OCI-LY1 (cell line): Measurements from ENCODE around the gene IL6R.

Experiments used
- H2AFZ ChIP-seq: fragments of 200-600 bp; sonication (generic), shearing (Covaris generic); 2 replicates; pipeline ENCODE4 v1.6.0; 2014; ENCODE audit warnings: antibody characterized with exemption, mild to moderate bottlenecking, low read length
- H3F3A ChIP-seq: fragments of 200-600 bp; sonication (generic), shearing (Covaris generic); 2 replicates; pipeline ENCODE4 v1.6.0; 2014; ENCODE audit warnings: mild to moderate bottlenecking, antibody characterized with exemption, low read length, moderate library complexity; ENCODE audit not compliant: insufficient read depth
- H3K27ac ChIP-seq: fragments of 200-600 bp; sonication (generic); 2 replicates; pipeline ENCODE4 v1.5.1; 2014; ENCODE audit warnings: low read length, mixed run types, mild to moderate bottlenecking, low read depth; ENCODE audit not compliant: poor library complexity, severe bottlenecking
- H3K27me3 ChIP-seq: fragments of 200-600 bp; sonication (generic); 2 replicates; pipeline ENCODE4 v1.6.0; 2014; ENCODE audit warnings: antibody characterized with exemption, mild to moderate bottlenecking, low read length, moderate library complexity; ENCODE audit not compliant: insufficient read depth
- H3K36me3 ChIP-seq: fragments of 200-600 bp; sonication (generic); 2 replicates; pipeline ENCODE4 v1.6.1; 2014; ENCODE audit warnings: mild to moderate bottlenecking, antibody characterized with exemption, low read length, moderate library complexity, mixed read lengths; ENCODE audit not compliant: insufficient read depth
- H3K4me1 ChIP-seq: fragments of 200-600 bp; sonication (generic); 2 replicates; pipeline ENCODE4 v1.5.1; 2014; ENCODE audit warnings: mild to moderate bottlenecking, low read length, moderate library complexity; ENCODE audit not compliant: insufficient read depth, severe bottlenecking
- H3K4me2 ChIP-seq: fragments of 200-600 bp; sonication (generic), shearing (Covaris generic); 2 replicates; pipeline ENCODE4 v1.6.1; 2014; ENCODE audit warnings: low read length
- H3K4me3 ChIP-seq: fragments of 200-600 bp; sonication (generic); 2 replicates; pipeline ENCODE4 v1.5.1; 2014; ENCODE audit warnings: low read length, low read depth, mild to moderate bottlenecking, mixed read lengths; ENCODE audit not compliant: poor library complexity, severe bottlenecking
- H3K79me2 ChIP-seq: fragments of 200-600 bp; shearing (Covaris generic); 2 replicates; pipeline ENCODE4 v1.6.1; 2016; ENCODE audit warnings: mixed run types, low read length, mixed read lengths; ENCODE audit not compliant: insufficient read depth
- H3K9ac ChIP-seq: fragments of 200-600 bp; sonication (generic), shearing (Covaris generic); 2 replicates; pipeline ENCODE4 v1.6.1; 2014; ENCODE audit warnings: mild to moderate bottlenecking, low read length, mixed read lengths
- H3K9me2 ChIP-seq: fragments of 200-600 bp; sonication (generic), shearing (Covaris generic); 2 replicates; pipeline ENCODE4 v1.6.1; 2014; ENCODE audit warnings: low read depth, mild to moderate bottlenecking, low read length, mixed read lengths
- H3K9me3 ChIP-seq: fragments of 200-600 bp; shearing (Covaris generic); 2 replicates; pipeline ENCODE4 v1.6.1; 2014; ENCODE audit warnings: low read length, mixed read lengths
- H4K20me1 ChIP-seq: fragments of 200-600 bp; sonication (generic), shearing (Covaris generic); 2 replicates; pipeline ENCODE4 v1.6.0; 2016; ENCODE audit warnings: mild to moderate bottlenecking, low read length; ENCODE audit not compliant: insufficient read depth
- CTCF ChIP-seq: fragments of 200-600 bp; sonication (generic), shearing (Covaris generic); IDR thresholded peaks from 2 replicates; pipeline ENCODE4 v1.5.1; 2017; ENCODE audit warnings: mild to moderate bottlenecking, antibody characterized with exemption, low read length, moderate library complexity, mixed read lengths
- EZH2 ChIP-seq: fragments of 200-600 bp; sonication (generic), shearing (Covaris generic); IDR thresholded peaks from 2 replicates; pipeline ENCODE4 v1.8.0; 2017; ENCODE audit warnings: borderline replicate concordance, mixed run types, mild to moderate bottlenecking, antibody characterized with exemption, low read length, moderate library complexity, mixed read lengths

The IL6R gene

GRCh38 chr1:154410185-154410827 is 5.2 kb downstream of the IL6R start:
- TF ChIP-seq EZH2, result no peak
- Histone ChIP-seq H2AFZ (no peak overlapping the region), H3K27ac (no peak overlapping the region), H3F3A (no peaks in the 10 kb centered on the region), H3K4me1 (peaks cover 7% of the 10 kb centered on the region), H4K20me1 (no peaks in the 10 kb centered on the region), H3K9me2 (no peaks in the 10 kb centered on the region), H3K9ac (no peak overlapping the region), H3K79me2 (no peaks in the 10 kb centered on the region), H3K4me2 (no peak overlapping the region), H3K27me3 (peaks cover 12% of the 10 kb centered on the region), H3K36me3 (no peaks in the 10 kb centered on the region), H3K4me3 (no peak overlapping the region), H3K9me3 (no peaks in the 10 kb centered on the region)

GRCh38 chr1:154411525-154411924 is 6.4 kb downstream of the IL6R start:
- H3K9ac ChIP-seq, result no peak overlapping the region
- no peaks in the 10 kb centered on the region for H3K79me2 ChIP-seq
- no peaks in the 10 kb centered on the region for H3K4me1 ChIP-seq
- H4K20me1 ChIP-seq, result no peaks in the 10 kb centered on the region
- H3K4me2 ChIP-seq, result no peak overlapping the region
- no peaks in the 10 kb centered on the region for H3F3A ChIP-seq
- no peaks in the 10 kb centered on the region for H3K9me3 ChIP-seq
- H3K27me3 ChIP-seq, result peaks cover 4% of the 10 kb centered on the region
- H3K27ac ChIP-seq, result no peak overlapping the region
- H3K4me3 ChIP-seq, result no peak overlapping the region
- TF ChIP-seq EZH2 (no peak), CTCF (no peak)
- H3K36me3 ChIP-seq, result no peaks in the 10 kb centered on the region
- no peak overlapping the region for H2AFZ ChIP-seq
- no peaks in the 10 kb centered on the region for H3K9me2 ChIP-seq

DNA sequence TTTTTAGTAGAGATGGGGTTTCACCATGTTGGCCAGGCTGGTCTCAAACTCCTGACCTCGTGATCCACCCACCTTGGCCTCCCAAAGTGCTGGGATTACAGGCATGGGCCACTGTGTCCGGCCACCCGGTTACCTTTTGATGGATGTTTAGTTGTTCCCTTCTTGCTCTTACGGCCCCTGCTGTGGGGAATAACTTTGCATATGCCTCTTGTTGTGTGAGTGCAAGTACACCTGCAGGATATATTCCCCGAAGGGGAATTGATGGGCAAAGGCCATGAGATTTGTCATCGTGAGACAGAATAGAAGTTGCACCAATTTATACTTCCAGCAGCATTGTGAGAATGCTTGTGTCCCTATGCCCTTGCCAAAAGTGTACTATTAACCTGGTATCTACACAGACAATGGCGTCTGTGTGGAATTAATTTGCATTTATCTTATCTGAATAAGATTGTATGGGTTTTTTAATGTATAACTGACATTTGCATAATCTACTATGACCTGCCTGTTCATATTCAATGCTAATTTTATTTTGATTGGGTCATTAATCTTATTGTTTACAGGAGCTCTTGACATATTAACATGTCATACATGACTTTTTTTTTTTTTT is 8.1 kb downstream of the IL6R start:
- H3K27ac ChIP-seq, result no peak overlapping the region
- no peak overlapping the region for H3K4me3 ChIP-seq
- H3F3A ChIP-seq, result no peaks in the 10 kb centered on the region
- no peaks in the 10 kb centered on the region for H3K9me2 ChIP-seq
- H3K4me1 ChIP-seq, result no peaks in the 10 kb centered on the region
- no peak overlapping the region for H3K4me2 ChIP-seq
- H3K36me3 ChIP-seq, result no peaks in the 10 kb centered on the region
- H3K27me3 ChIP-seq, result no peaks in the 10 kb centered on the region
- TF ChIP-seq CTCF, result no peak
- TF ChIP-seq EZH2, result no peak
- H3K9me3 ChIP-seq, result no peaks in the 10 kb centered on the region
- H2AFZ ChIP-seq, result no peak overlapping the region
- no peak overlapping the region for H3K9ac ChIP-seq
- H4K20me1 ChIP-seq, result no peaks in the 10 kb centered on the region
- no peaks in the 10 kb centered on the region for H3K79me2 ChIP-seq

GRCh38 chr1:154414606-154415005 is 9.5 kb downstream of the IL6R start:
- no peaks in the 10 kb centered on the region for H3K9me2 ChIP-seq
- no peak overlapping the region for H3K4me3 ChIP-seq
- H3K9ac ChIP-seq, result no peak overlapping the region
- no peak overlapping the region for H2AFZ ChIP-seq
- H3K27me3 ChIP-seq, result no peaks in the 10 kb centered on the region
- no peak overlapping the region for H3K27ac ChIP-seq
- H4K20me1 ChIP-seq, result no peaks in the 10 kb centered on the region
- TF ChIP-seq EZH2, result no peak
- TF ChIP-seq CTCF, result no peak
- no peaks in the 10 kb centered on the region for H3K79me2 ChIP-seq
- no peaks in the 10 kb centered on the region for H3K9me3 ChIP-seq
- H3K4me2 ChIP-seq, result no peak overlapping the region
- H3F3A ChIP-seq, result no peaks in the 10 kb centered on the region
- H3K4me1 ChIP-seq, result no peaks in the 10 kb centered on the region
- H3K36me3 ChIP-seq, result no peaks in the 10 kb centered on the region
